Measurements from ENCODE around the gene NDNF.

Gene NDNF

DNA sequence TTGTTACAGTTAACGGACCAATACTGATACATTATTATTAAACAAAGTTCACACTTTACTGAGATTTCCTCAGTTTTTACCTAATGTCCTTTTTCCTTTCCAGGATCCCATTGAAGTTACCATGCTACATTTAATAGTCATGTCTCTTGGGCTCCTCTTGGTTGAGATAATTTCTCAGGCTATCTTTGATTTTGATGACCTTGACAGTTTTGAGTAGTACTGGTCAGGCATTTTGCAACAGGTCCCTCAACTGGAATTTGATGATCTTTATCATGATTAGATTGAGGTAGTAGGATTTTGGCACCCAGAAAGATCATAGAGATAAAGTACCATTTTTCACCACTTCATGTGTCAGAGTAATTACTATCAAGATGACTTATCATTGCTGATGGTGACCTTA lies 53.8 kb downstream of the NDNF start:
- no peak for DNase-seq (ENCODE audit: low read depth in 2 of 2, low spot score in 1 of 2)

DNA sequence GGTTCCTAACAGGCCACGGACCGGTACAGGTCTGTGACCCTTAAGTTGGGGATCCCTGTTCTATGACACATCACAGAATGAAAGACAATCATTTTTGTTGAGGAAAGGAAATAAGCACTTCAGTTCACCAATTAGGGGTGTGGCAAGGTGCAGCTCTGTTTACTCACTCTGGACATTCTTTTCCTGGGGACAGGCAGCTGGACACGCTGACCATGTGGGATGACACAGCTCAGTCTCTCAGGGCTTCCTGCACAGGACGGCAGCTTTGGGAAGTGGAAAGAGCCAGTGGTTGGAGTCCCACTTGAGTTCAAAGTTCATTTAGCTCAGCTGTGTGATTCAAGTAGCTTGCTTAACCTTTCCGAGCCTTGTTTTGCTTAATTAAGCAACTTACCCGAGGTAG lies 55.7 kb downstream of the NDNF start:
- no peak for DNase-seq (ENCODE audit: low read depth in 2 of 2, low spot score in 1 of 2)

DNA sequence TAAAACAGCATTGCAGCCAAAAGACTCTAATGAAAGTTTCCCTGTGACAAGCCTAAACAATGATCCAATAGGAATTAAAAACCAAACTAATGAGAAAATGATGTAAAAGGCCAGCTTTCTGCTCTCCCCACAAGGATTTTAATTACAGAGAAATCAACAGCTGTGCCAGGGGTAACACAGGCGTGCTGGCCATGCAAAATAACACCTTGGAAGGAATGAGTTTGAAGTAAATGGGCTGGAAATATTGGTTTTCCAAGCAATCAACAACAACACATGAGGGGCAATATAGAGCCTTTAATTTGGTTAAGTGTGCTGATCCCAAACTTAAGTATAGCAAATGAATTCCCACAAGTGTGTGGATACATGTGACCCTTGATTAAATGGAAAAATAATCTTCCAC lies 56.9 kb downstream of the NDNF start:
- no peak for DNase-seq (ENCODE audit: low read depth in 2 of 2, low spot score in 1 of 2)

DNA sequence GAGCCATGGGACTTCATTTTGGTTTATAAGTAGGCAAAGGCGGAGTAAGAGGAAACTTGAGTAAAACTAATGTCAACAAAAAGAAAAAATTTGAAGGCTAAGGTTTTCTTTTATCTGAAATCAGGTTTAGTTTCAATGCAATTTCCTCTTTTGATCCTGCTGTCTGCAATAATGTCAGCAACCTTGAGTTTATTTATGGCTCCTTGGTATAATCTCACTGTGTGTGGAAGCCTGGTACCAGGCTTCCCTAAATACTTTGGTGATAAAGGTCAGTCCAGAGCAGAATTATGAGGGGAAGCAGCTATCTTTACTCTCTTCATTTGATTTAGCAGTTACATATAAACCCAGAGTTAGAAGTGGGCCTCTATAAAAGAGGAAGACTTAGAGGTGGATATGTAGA lies 57.8 kb downstream of the NDNF start:
- DNase-seq (ENCODE audit: low read depth in 2 of 2, low spot score in 1 of 2) = no peak

DNA sequence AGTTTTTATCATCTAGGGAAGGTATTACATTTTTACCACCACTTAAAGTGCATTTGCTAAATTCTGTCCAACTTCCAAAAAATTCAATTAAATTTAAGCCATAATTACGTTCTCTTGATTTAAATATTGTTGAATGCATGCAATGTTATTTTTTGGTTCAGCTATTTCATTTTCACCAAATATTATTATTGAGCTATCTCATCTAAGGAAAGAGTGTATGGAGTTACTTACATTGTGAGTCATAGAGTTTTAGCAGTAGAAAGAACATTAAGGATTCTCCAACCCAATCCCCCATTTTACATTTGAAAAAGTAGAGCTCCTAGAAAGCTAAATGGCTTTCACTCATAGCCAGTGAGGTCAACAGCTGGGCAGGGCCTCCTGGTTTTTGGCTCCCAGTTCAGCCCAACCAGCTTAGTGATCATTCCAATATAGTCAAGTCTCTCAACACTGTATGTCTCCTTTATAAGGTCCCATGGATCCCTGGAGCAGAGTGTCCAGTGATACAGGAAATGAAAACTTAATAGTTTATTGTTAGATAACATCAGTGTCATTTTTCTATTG lies 60.5 kb downstream of the NDNF start:
- DNase-seq (ENCODE audit: low read depth in 2 of 2, low spot score in 1 of 2) = no peak

DNA sequence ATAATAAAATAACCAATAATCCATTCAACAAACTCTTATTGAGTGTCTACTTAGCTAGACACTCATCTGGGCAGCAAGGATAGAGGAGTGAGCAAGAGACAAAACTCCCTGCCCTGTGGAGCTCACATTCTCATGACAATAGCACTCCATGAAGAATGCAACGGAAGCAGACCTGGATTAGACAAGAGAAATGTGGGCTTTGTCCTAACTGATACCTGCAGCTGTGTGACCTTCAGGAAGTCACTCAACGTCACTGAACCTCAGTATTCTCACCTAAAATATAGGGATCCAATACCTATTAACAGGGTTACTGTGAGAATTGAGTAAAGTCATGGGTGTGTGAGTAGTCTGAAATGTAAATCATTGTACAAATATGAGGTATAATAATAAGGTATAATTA lies 61.2 kb downstream of the NDNF start:
- no peak for DNase-seq (ENCODE audit: low read depth in 2 of 2, low spot score in 1 of 2)

DNA sequence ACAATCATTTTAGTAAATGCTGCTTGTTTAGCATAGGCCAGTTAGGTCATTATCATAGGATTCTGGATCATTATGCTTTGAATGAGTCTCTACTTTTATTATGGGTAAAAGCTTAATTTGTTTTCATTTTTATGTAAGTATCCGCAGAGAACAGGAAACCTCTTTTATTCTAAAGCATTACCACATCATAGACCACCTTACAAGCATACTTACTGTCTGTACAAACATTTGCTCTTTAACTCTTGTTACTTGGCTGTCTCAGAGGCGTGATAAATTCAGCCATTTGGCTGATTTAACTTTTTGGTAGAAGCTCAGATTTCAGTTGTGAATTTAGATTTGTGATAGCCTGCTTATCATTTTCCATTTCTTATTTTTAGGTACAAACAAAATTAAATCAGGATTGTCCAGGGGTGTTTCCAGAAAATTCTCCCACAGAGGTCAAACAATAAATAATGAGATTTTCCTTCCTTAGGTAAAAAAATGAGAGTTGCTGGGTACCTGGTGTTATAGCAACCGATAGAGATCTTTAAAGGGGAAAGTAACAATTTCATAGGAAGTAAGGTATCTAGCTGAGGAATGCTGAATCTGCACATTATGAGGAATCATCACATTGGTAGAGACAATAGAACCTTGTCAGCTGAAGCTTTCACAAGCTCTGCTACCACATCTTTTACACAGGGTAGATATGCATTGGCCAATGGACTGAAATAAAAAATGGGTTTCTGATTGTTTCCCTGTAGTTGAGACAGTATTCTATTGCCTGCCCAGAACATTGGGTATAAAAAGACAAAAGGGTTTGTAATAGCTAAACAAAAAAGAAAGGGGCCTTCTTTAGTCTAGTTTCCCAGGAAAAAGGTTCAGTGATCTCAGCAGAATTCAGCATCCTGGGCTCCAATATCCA lies 62.5 kb downstream of the NDNF start:
- DNase-seq (ENCODE audit: low read depth in 2 of 2, low spot score in 1 of 2) = no peak

- DNase-seq (ENCODE audit: low read depth in 2 of 2, low spot score in 1 of 2) = no peak
These were observed 64.7 kb downstream of the NDNF start for GRCh38 chr4:121007660-121008059.

GRCh38 chr4:121003863-121004262 lies 68.5 kb downstream of the NDNF start:
- DNase-seq (ENCODE audit: low read depth in 2 of 2, low spot score in 1 of 2) = no peak

- DNase-seq (ENCODE audit: low read depth in 2 of 2, low spot score in 1 of 2) = no peak
These were observed 76.9 kb downstream of the NDNF start for GRCh38 chr4:120995266-120996010.

GRCh38 chr4:120994521-120994920 lies 77.8 kb downstream of the NDNF start:
- DNase-seq (ENCODE audit: low read depth in 2 of 2, low spot score in 1 of 2) = no peak

GRCh38 chr4:120991885-120992284 lies 80.5 kb downstream of the NDNF start:
- DNase-seq (ENCODE audit: low read depth in 2 of 2, low spot score in 1 of 2) = no peak

GRCh38 chr4:120990246-120990645 lies 82.1 kb downstream of the NDNF start:
- no peak for DNase-seq (ENCODE audit: low read depth in 2 of 2, low spot score in 1 of 2)

All from stimulated activated CD8-positive, alpha-beta memory T cell treated with anti-CD3 and anti-CD28 coated beads, Interleukin-4, amount 100 ng/mL, for 1 hour (primary cell).